Putamen (tissue), 1 donor: ENCODE data around the gene RGS9.
"Not testable (repeated sequence)": the region's sequence is repeated elsewhere in the genome, so short reads cannot be mapped to it uniquely, and the experiment has no call there.

ENCODE experiments used
- DNase-seq: peaks from one replicate; pipeline ENCODE4 v3.0.0-alpha.2; 2016; ENCODE audit warnings: low spot score

Gene RGS9

GRCh38 chr17:65156835-65157565 lies 19.8 kb downstream of the RGS9 start:
- DNase-seq: no peak

GRCh38 chr17:65158041-65158440 lies 20.9 kb downstream of the RGS9 start:
- no peak for DNase-seq

DNA sequence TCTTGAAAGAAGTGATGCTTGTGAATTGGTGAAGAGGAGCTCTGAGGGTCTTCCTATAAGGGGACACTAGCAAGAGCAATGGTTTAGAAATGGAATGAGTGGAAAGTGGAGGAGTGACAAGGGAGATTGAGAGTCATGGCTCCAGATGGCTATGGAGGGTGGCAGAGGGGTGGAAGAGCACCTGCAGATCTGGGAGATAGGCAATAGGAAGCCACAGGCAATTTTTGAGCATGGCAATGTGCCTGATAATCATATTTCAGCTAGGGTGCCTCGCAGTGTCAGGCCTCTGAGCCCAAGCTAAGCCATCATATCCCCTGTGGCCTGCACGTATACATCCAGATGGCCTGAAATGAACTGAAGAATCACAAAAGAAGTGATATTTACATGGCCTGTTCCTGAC lies 21.5 kb downstream of the RGS9 start:
- DNase-seq: no peak

GRCh38 chr17:65160516-65160915 lies 23.3 kb downstream of the RGS9 start:
- no peak for DNase-seq

DNA sequence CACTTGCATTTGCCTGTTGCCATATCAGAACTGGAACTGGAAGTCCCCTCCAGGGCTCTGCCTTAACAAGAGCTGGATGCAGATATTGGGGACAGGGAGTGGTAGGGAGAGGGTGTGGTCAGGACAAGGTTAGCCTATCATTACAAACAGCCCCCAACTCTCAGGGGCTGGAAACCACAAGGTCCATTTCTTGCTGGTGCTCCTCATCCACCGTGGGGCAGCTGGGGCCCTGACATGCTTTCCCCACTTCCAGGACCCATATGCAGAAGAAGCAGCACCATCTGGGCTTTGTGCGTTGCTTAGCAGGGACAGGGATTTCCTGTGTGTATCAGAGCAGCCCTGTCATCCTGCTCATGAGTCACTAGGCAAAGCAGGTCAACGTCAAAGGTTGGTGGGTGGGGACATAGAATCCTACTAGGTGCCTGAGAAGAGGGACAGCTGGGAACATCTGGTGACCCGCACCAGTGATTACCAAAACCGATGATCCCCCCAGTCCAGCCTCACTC lies 26.9 kb downstream of the RGS9 start:
- DNase-seq: no peak

DNA sequence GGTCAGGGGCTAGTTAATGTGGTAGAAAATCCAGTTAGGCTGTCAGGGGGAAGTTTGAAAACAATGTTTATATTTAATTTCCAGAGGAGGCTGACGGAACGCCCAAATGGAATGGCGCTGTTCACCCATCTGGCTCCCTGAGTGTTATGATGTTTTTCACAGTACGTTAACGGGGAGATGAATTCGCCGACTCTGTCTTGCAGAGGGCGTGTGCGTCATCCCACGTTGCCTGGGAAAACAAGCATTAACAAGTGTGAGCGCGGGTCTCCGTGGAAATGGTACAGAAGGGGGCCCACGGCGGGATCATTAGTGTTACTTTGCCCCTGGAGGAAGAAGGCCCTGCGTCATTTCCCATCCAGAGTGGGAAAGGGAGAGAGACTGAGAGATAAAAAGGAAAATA lies 29.6 kb downstream of the RGS9 start:
- DNase-seq: no peak

GRCh38 chr17:65167566-65167965 lies 30.4 kb downstream of the RGS9 start:
- no peak for DNase-seq

GRCh38 chr17:65169691-65170090 lies 32.5 kb downstream of the RGS9 start:
- DNase-seq: no peak

DNA sequence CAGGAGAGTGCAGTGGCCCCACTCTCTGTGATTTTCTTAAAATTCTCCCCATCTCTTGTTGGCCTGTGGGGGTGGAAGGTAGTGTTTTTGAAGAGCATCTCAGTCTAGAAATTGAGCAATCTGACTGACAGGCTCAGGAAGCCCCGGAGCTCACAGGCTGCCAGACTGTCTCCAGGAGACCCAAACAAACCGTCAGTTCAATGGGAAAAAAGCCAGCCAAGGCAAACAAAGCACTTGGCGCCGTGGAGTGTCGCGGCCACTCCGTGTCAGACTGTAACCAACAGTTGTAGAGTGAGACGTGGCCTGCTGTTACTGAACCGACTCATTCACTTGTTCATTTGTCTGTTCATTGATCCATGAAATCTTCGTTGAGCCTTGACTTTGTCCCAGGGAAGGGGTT lies 33.7 kb downstream of the RGS9 start:
- DNase-seq: peak; percentile 37

DNA sequence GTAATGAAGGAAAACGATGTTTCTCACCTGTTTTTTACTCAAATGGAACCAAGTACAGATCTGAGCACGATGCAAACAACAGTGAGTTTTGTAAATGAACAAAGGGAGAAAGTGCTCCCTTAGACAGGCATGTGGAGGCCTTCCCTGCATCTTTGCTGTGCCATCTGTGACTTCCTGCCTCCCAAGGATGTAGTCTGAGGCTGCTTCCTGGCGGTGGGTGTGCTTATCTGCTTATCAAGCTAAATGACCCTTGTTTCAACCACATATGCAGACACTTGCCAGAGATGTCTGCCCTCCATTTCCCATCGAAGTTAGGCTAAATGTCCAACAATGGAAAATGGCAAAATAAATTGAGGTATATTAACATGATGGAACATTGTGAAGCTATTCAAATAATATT lies 34.6 kb downstream of the RGS9 start:
- no peak for DNase-seq

GRCh38 chr17:65172496-65173136 lies 35.4 kb downstream of the RGS9 start:
- no peak for DNase-seq

GRCh38 chr17:65173284-65173793 lies 36.2 kb downstream of the RGS9 start:
- DNase-seq: no peak

DNA sequence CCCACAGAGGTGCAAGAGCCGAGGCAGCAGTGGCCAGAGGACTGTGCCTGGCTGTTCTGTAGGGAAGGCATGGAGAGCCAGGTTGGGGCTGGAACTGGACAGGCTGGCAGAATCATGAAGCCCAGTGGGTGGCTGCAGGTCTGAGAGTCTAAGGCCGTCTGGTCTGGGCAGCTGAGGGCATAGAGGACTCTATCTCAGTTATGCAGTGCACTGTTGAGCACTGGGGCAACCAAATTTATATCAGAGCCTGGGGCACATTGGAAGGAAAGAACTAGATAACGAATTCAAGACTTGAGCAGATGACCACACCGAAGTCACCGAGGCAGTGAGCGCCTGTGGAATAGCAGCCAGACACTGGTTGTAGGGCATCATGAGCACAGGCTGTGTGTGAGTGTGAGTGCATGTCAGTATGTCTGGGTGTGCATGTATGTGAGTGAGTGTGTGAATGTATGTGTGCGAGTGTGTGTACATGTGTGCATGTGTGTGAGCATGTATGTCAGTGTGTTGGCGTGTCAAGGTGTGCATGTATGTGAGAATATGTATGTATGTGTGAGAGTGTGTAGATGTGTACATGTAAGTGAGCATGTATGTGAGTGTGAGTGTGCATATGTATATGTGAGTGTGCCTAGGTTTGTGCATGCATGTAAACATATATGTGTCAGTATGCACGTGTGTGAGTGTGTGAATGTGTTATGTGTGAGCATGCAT lies 37.0 kb downstream of the RGS9 start:
- DNase-seq: no peak

- no peak for DNase-seq
Observed at GRCh38 chr17:65174974-65175373, 37.8 kb downstream of the RGS9 start.

DNA sequence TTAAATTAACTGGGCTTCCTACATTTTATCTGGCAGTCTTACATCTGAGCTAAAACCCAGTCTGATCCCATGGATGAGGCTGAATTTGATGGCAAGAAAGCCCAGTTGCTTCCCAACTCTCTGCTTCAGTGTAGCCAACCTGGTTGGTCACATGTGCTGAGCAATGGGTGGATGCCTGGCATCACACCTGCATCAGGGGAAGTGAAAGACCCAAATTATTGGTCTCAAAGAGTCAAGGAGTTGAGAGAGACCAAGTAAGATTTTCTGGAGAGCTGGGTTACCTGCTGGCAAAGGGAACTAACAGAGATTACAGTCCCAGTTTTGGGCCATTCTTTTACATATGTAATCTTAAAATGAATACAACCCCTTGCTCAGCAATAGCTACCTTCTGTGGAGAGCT lies 38.8 kb downstream of the RGS9 start:
- DNase-seq: no peak

DNA sequence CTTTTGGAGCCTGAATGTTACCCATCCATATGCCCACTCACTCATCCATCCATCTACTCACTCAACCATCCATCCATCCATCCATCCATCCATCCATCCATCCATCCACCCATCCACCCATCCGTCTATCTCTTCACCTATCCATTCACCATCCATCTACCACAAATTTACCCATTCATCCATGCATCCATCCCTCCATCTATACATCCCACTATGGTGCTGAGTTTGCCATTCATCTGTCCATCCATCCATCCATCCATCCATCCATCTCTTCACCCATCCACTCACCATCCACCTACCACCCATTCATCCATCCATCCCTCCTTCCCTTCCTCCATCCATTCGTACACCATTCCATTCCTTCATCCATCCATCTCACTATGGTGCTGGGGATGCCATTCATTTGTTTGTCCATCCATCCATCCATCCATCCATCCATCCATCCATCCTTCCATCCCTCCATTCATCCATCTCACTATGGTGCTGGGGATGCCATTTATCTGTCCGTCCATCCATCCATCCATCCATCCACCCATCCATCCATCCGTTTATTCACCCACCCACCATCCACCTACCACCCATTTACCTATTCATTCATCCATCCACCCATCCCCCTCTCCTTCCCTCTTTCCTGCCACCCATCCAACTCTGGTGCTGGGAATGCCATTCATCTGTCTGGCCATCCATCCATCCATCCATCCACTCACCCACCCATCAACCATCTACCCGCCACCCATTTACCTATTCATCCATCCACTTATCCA lies 39.7 kb downstream of the RGS9 start:
- no peak for DNase-seq

- no peak for DNase-seq
Observed at GRCh38 chr17:65177901-65178300, 40.7 kb downstream of the RGS9 start.

GRCh38 chr17:65180276-65180675 lies 43.1 kb downstream of the RGS9 start:
- DNase-seq: not testable (repeated sequence)

DNA sequence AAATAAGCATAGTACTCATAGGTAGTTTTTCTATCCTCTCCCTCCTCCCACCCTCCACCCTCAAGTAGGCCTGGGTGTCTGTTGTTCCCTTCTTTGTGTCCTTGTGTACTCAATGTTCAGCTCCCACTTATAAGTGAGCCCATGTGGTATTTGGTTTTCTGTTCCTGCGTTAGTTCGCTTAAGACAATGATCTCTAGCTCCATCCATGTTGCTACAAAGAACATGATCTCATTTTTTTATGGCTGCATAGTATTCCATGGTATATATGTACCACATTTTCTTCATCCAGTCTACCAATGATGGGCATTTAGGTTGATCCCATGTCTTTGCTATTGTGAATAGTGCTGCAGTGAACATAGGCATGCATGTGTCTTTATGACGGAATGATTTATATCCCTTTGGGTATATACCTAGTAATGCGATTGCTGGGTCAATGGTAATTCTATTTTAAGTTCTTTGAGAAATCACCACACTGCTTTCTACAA lies 43.6 kb downstream of the RGS9 start:
- not testable (repeated sequence) for DNase-seq

DNA sequence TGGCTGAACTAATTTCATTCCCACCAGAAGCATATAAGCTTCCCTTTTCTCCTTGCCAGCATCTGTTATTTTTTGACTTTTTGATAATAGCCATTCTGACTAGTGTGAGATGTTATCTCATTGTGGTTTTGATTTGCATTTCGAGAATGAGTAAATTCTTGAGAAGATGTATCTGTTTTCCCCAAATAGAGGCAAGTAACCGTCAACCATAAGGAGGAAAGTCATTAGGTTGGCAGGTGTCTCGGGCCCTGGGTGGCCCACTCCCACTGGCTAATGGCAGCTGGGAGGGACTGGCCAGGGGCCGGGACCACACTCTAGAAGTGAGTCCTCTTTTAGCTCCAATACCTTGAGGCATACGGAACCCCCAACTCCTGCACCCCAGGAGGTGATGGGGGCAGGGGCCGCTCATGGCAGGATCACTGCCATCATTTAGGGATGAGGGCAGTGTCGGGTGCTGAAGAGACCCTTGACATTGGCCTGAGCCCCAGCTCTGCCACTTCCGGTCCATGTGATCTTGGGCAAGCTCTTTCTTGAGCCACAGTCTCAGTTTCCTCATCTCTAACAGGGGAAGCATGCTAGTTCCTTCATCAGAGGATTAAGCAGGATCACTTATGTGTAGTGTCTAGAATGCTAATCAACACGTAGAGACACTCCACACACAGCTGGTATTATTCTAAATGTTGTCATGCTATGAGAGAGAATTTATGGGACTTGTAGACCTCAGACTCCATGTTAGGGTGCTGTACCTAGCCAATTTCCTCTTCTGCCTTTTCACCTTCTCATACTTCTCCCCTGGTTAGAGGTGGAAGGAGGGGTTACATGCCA lies 44.3 kb downstream of the RGS9 start:
- DNase-seq: no peak

DNA sequence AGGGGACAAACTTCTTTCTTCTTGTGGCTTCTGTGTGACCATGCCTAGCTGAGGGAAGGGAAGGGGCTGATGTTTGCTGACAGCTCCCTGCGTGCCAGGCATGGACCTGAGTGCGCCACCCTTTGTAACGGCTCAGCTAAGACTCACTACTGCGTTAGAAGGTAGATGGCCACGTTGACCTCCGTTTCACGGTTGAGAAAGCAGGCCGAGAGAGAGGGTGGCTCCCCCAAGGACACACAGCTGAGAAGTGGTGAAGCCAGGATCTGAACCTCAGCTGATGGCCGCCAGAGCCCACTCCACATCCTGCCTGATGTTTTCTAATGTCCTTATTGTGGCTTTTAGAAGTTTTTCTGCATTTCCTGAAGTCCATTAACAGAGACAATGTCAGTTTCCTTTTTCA lies 45.1 kb downstream of the RGS9 start:
- DNase-seq: no peak
